GM21447 (cell line): ENCODE measurements around the gene RIMKLA.

Experiments used
- ATAC-seq: cut with Tn5 transposase; IDR thresholded peaks from one replicate; pipeline ENCODE4 v1.9.1; 2021; ENCODE audit not compliant: unreplicated experiment

The RIMKLA gene

GRCh38 chr1:42424201-42424600 lies 43.6 kb downstream of the RIMKLA start:
- no peak for ATAC-seq

GRCh38 chr1:42427240-42427639 lies 46.6 kb downstream of the RIMKLA start:
- ATAC-seq = no peak

GRCh38 chr1:42429603-42430002 lies 49.0 kb downstream of the RIMKLA start:
- no peak for ATAC-seq

- no peak for ATAC-seq
Measured at GRCh38 chr1:42430286-42431135, 49.9 kb downstream of the RIMKLA start.

- ATAC-seq = no peak
Measured at GRCh38 chr1:42431514-42431913, 50.9 kb downstream of the RIMKLA start.

- no peak for ATAC-seq
Measured at GRCh38 chr1:42432714-42433113, 52.1 kb downstream of the RIMKLA start.

GRCh38 chr1:42433369-42433768 lies 52.8 kb downstream of the RIMKLA start:
- no peak for ATAC-seq

GRCh38 chr1:42434340-42434739 lies 53.7 kb downstream of the RIMKLA start:
- no peak for ATAC-seq

- ATAC-seq = no peak
Measured at GRCh38 chr1:42439940-42440339, 59.3 kb downstream of the RIMKLA start.

GRCh38 chr1:42442662-42443061 lies 62.1 kb downstream of the RIMKLA start:
- no peak for ATAC-seq

GRCh38 chr1:42449256-42449655 lies 68.7 kb downstream of the RIMKLA start:
- no peak for ATAC-seq

- no peak for ATAC-seq
Measured at GRCh38 chr1:42450061-42450460, 69.5 kb downstream of the RIMKLA start.

GRCh38 chr1:42453386-42453785 lies 72.8 kb downstream of the RIMKLA start:
- ATAC-seq = no peak

GRCh38 chr1:42454403-42454802 lies 73.8 kb downstream of the RIMKLA start:
- no peak for ATAC-seq

GRCh38 chr1:42456010-42456753 lies 75.6 kb downstream of the RIMKLA start, which contains the start of the genes PPCS and ZMYND12:
TSS of gene PPCS (plus strand) at chr1:42456543. CDS start at chr1:42456566, 23 bp downstream.
TSS of gene ZMYND12 (minus strand) at chr1:42456022. CDS start at chr1:42455997, 25 bp downstream.
- ATAC-seq = peak; percentile 80

- peak; percentile 60 for ATAC-seq
Measured at GRCh38 chr1:42456754-42457089, 76.1 kb downstream of the RIMKLA start.

- no peak for ATAC-seq
Measured at GRCh38 chr1:42461196-42461595, 80.6 kb downstream of the RIMKLA start.

GRCh38 chr1:42462828-42463763 lies 82.5 kb downstream of the RIMKLA start, which contains the start of gene CCDC30:
TSS of gene CCDC30 (plus strand) at chr1:42463286. CDS start at chr1:42480552, 17,266 bp downstream.
- peak; percentile 99 for ATAC-seq

- no peak for ATAC-seq
Measured at GRCh38 chr1:42463921-42464320, 83.3 kb downstream of the RIMKLA start.

GRCh38 chr1:42466030-42466429 lies 85.4 kb downstream of the RIMKLA start:
- no peak for ATAC-seq

- ATAC-seq = no peak
Measured at GRCh38 chr1:42469727-42470126, 89.1 kb downstream of the RIMKLA start.
